ENCODE measurements around the gene MUC2. TPM values are rescaled to one million over a fixed set of nuclear protein-coding genes. Genes with fewer than 3 reads are reported as not detected.

The MUC2 gene
- not detected for total RNA-seq

DNA sequence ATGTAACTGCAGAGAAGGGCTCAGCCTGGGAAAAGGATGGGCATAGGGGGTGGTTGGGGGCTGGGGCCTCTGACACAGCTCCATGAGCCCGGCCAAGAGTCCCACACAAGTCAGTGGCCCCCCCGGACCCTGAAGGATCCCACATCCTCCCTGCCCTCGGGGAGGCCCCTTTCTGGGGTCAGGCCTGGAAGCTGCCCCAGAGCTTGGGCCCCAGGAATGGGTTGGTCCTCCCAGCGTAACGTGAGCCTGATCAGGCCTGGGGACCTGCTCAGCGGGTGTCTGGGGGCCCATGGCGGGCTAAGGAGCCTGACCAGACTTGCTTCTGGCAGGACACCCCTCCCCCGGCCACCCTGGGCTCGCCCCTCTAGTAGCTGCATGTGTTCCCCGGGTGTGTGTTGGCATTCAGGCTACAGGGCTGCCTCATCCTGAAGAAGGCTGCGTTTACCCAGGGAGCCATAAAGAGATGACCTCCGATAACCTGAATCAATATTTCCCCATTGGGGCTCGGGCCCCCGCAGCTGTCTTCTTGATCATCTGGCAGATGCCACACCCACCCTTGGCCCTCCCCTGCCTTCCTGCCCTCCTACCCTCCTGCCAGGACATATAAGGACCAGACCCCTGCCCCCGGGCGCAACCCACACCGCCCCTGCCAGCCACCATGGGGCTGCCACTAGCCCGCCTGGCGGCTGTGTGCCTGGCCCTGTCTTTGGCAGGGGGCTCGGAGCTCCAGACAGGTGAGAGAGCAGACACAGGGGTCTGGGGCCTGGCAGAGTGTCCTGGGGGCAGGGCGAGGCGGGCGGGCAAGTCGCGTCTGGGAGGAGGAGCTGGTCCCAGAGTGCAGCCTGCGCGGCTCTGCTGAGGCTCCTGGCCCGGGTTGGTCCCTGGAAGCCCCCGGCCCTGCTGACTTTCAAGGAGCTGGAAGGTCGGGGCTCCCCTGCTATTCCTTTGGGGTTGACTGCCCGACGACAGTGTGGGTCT, at the start of gene MUC2:
MUC2 (plus strand) TSS at position 631 of the 978 bp plus-strand sequence.
- H3K27ac Mint-ChIP-seq: no peak within 1 kb of the TSS
- no peak within 1 kb of the TSS for H3K4me3 Mint-ChIP-seq
- H3K36me3 Mint-ChIP-seq (ENCODE audit: low read depth): no peaks in the 10 kb centered on the region
- ATAC-seq (replicated peaks): no peak
- no peaks in the 10 kb centered on the region for H3K9me3 Mint-ChIP-seq
- H3K4me1 Mint-ChIP-seq: peaks cover 3% of the 10 kb centered on the region
- peaks cover 6% of the 10 kb centered on the region for H3K27me3 Mint-ChIP-seq

GRCh38 chr11:1025410-1026162, 49.1 kb upstream of the MUC2 start:
- ATAC-seq (replicated peaks): no peak
- Mint-ChIP-seq H3K4me3 (no peak overlapping the region), H3K9me3 (no peaks in the 10 kb centered on the region)

DNA sequence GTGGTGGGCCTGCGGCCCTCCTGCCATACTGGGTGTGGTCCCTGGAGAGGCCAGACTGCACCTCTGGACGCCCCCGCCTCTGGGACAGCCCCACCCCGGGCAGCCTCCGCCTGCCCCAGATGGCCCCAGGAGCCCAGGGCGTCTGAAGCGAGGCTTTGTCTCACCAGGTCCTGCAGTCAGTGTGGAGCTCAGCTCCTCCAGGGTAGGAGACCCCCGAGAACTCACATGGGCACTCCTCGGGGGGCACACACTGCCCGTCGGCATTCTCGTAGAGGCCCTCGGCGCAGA, 48.6 kb upstream of the MUC2 start:
- H3K4me3 Mint-ChIP-seq: no peak overlapping the region
- no peaks in the 10 kb centered on the region for H3K9me3 Mint-ChIP-seq
- peaks cover 7% of the 10 kb centered on the region for H3K4me1 Mint-ChIP-seq
- H3K27me3 Mint-ChIP-seq: no peaks in the 10 kb centered on the region
- H3K36me3 Mint-ChIP-seq (ENCODE audit: low read depth): no peaks in the 10 kb centered on the region
- no peak overlapping the region for H3K27ac Mint-ChIP-seq
- ATAC-seq (replicated peaks): no peak

More at GRCh38 chr11:1025410-1026162, 49.1 kb upstream of the MUC2 start:
- Mint-ChIP-seq H3K27ac (no peak overlapping the region), H3K27me3 (no peaks in the 10 kb centered on the region), H3K36me3 (ENCODE audit: low read depth) (no peaks in the 10 kb centered on the region), H3K4me1 (peaks cover 7% of the 10 kb centered on the region)

DNA sequence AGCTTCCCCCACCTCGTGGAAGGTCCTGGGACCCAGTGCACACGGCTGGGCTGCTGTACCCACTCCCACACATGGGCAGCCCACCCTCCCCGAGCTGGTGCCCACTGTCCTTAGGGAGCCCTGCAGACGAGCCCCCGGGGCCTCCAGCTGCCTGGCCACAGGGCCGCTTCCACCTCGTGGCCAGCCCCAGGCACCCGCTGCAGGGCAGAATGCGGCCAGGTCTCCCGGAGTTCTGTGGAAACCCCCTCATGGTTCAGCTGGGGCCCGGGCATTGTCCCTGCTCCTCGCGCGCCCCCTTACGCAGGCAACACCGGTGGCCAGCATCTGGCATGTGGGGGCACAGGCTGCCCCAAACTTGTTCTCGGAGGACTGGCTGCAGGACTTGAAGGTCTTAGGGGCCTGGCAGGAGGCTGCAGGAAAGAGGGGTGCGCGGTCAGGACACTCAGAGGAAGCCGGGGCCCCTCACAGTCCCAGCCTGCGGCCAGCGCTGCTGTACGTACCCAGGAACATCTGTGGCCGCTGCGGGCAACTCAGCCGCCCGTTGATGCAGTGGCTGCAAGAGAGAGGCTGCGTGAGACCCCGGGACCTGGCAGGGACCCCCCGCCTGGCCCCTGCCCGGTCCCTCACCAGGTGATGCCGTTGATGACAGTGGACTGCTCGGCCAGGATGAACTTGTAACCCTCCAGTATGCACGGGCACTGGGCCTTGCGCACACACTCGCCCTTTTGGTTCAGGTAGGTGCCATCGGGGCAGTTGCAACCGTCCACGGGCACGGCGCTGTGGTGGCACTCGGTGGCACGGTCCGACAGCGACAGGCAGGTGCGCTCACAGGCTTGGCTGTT, 47.8 kb upstream of the MUC2 start:
- H3K27me3 Mint-ChIP-seq: no peaks in the 10 kb centered on the region
- no peak overlapping the region for H3K4me3 Mint-ChIP-seq
- no peak overlapping the region for H3K27ac Mint-ChIP-seq
- H3K36me3 Mint-ChIP-seq (ENCODE audit: low read depth): no peaks in the 10 kb centered on the region
- peaks cover 7% of the 10 kb centered on the region for H3K4me1 Mint-ChIP-seq
- no peaks in the 10 kb centered on the region for H3K9me3 Mint-ChIP-seq
- ATAC-seq (replicated peaks): no peak

DNA sequence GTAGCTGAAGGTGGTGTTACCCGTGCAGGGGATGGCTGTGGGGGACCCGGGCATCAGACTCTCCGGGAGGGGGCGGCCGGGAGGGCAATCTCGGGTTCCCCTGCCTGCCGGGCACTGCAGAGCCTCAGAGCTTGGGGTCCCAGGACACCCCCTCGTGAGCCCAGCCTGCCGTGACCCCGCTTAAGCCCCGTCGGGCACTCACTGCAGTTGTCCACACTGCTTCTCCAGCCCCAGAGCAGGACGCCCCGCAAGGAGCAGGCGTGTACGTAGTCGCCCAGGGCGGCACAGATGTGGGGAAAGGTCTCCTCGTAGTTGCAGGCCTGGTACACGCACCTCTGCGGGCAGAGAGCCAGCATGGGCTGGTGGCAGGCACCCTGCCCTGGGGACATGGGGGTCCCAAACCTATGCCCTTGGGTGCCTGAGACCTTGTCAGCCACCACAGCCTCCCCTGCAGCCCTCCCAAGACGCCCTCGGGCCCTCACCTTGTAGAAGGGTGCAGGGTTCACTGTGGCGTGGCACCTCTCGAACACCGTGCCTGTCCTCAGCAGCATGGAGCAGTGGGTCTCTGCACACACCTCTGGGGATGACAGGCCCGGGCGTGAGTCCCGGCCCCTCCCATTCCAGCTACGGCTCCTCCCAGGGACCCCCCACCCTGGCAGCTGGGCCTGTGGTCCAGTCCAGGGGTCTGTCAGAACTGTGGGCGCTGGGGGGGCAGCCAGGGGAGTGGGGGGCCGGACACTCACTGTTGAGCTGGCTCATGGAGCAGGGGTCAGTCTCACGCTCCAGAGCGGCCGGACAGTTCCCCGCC, 47.0 kb upstream of the MUC2 start:
- Mint-ChIP-seq H3K36me3 (ENCODE audit: low read depth) (no peaks in the 10 kb centered on the region), H3K27me3 (no peaks in the 10 kb centered on the region), H3K4me3 (no peak overlapping the region), H3K4me1 (peaks cover 6% of the 10 kb centered on the region), H3K27ac (no peak overlapping the region), H3K9me3 (peaks cover 4% of the 10 kb centered on the region)
- no peak for ATAC-seq (replicated peaks)

- no peak for ATAC-seq (replicated peaks)
- Mint-ChIP-seq H3K9me3 (peaks cover 4% of the 10 kb centered on the region), H3K36me3 (ENCODE audit: low read depth) (no peaks in the 10 kb centered on the region), H3K27me3 (no peaks in the 10 kb centered on the region), H3K4me3 (no peak overlapping the region), H3K27ac (no peak overlapping the region), H3K4me1 (peaks cover under 1% of the 10 kb centered on the region)
Observed at GRCh38 chr11:1028291-1028540, 46.5 kb upstream of the MUC2 start.

DNA sequence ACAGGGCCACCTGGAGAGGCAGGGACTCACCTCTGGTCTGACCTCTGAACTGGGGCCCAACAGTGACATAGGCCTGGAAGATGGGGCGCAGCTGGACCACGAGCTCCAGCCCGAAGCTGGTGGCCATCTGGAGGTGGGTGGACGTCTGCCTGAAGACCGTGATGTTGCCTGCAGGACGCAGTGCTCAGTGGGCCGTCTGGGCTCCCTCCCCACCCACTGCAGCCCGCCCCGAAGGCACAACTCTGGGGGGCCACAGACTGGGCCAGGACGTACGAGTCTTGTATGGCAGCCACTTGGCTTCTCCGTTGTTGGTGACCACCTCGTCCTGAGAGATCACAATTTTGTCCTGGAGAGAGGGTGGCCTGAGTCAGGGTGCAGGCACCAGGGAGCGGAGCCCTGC, 46.1 kb upstream of the MUC2 start:
- Mint-ChIP-seq H3K27me3 (no peaks in the 10 kb centered on the region), H3K4me1 (no peaks in the 10 kb centered on the region), H3K9me3 (peaks cover 4% of the 10 kb centered on the region), H3K4me3 (no peak overlapping the region), H3K27ac (no peak overlapping the region), H3K36me3 (ENCODE audit: low read depth) (no peaks in the 10 kb centered on the region)
- ATAC-seq (replicated peaks): no peak

GRCh38 chr11:1029051-1029450, 45.6 kb upstream of the MUC2 start:
- H3K4me1 Mint-ChIP-seq: no peaks in the 10 kb centered on the region
- H3K36me3 Mint-ChIP-seq (ENCODE audit: low read depth): no peaks in the 10 kb centered on the region
- no peak overlapping the region for H3K27ac Mint-ChIP-seq
- ATAC-seq (replicated peaks): no peak
- H3K4me3 Mint-ChIP-seq: no peak overlapping the region
- H3K27me3 Mint-ChIP-seq: no peaks in the 10 kb centered on the region
- H3K9me3 Mint-ChIP-seq: peaks cover 4% of the 10 kb centered on the region

DNA sequence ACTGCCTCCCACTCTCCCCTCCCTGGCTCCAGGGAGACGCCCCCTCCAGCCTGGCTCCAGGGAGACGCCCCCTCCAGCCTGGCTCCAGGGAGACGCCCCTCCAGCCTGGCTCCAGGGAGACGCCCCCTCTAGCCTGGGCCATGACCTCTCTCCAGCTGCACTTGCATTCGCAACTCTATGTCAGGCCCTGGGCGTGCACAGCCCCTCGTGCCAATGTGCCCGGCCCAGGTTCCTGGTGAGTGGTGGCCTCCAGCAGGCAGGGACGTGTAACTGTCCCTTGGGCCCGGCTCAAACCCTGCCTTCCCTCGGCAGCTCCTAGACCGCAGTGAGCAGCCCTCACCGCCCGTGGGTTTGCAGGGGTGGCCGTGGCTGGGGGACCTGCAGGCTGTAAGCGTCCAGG, 45.0 kb upstream of the MUC2 start:
- peaks cover 4% of the 10 kb centered on the region for H3K9me3 Mint-ChIP-seq
- H3K27me3 Mint-ChIP-seq: no peaks in the 10 kb centered on the region
- no peak for ATAC-seq (replicated peaks)
- no peak overlapping the region for H3K27ac Mint-ChIP-seq
- no peaks in the 10 kb centered on the region for H3K36me3 Mint-ChIP-seq (ENCODE audit: low read depth)
- H3K4me1 Mint-ChIP-seq: no peaks in the 10 kb centered on the region
- no peak overlapping the region for H3K4me3 Mint-ChIP-seq

GRCh38 chr11:1030086-1030485, 44.6 kb upstream of the MUC2 start:
- H3K4me3 Mint-ChIP-seq: no peak overlapping the region
- H3K4me1 Mint-ChIP-seq: no peaks in the 10 kb centered on the region
- H3K36me3 Mint-ChIP-seq (ENCODE audit: low read depth): no peaks in the 10 kb centered on the region
- no peak overlapping the region for H3K27ac Mint-ChIP-seq
- no peak for ATAC-seq (replicated peaks)
- no peaks in the 10 kb centered on the region for H3K27me3 Mint-ChIP-seq
- H3K9me3 Mint-ChIP-seq: peaks cover 4% of the 10 kb centered on the region

DNA sequence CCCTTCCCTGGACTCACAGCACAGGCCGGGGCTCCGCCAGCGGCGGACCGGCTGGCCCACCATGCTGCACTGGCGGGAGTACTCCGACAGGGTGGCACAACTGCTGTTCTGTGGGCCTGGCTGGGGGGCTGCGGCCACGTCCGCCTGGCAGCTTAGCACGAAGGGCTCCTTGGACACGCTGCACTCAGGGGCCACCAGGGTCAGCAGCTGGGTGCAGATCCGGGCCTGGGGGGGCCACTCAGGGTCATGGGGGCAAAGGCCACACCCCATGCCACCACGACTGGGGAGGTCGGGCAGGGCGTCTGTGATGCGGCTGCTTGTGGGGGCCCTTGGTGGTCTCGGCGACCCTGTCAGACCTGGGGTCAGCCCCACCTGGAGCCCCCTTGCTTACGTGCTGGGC, 44.1 kb upstream of the MUC2 start:
- Mint-ChIP-seq H3K36me3 (ENCODE audit: low read depth) (no peaks in the 10 kb centered on the region), H3K9me3 (peaks cover 4% of the 10 kb centered on the region), H3K4me3 (no peak overlapping the region), H3K27me3 (no peaks in the 10 kb centered on the region), H3K27ac (no peak overlapping the region), H3K4me1 (no peaks in the 10 kb centered on the region)
- ATAC-seq (replicated peaks): no peak

GRCh38 chr11:1031121-1031899, 43.4 kb upstream of the MUC2 start:
- no peak overlapping the region for H3K27ac Mint-ChIP-seq
- peaks cover 4% of the 10 kb centered on the region for H3K9me3 Mint-ChIP-seq
- H3K27me3 Mint-ChIP-seq: no peaks in the 10 kb centered on the region
- no peak for ATAC-seq (replicated peaks)
- H3K4me1 Mint-ChIP-seq: no peaks in the 10 kb centered on the region
- no peaks in the 10 kb centered on the region for H3K36me3 Mint-ChIP-seq (ENCODE audit: low read depth)
- no peak overlapping the region for H3K4me3 Mint-ChIP-seq

GRCh38 chr11:1032310-1032891, 42.3 kb upstream of the MUC2 start:
- no peaks in the 10 kb centered on the region for H3K4me1 Mint-ChIP-seq
- H3K9me3 Mint-ChIP-seq: peaks cover 4% of the 10 kb centered on the region
- H3K27ac Mint-ChIP-seq: no peak overlapping the region
- H3K36me3 Mint-ChIP-seq (ENCODE audit: low read depth): no peaks in the 10 kb centered on the region
- H3K4me3 Mint-ChIP-seq: no peak overlapping the region
- ATAC-seq (replicated peaks): no peak
- no peaks in the 10 kb centered on the region for H3K27me3 Mint-ChIP-seq

Measured in activated T-helper 17 cell treated with anti-CD3 and anti-CD28 coated beads, Interleukin-2, amount 50 U/mL, for 72 hours (primary cell).